HG03097 (cell line): Measurements from ENCODE around the gene ZBTB9.

Experiments used
- ATAC-seq: cut with Tn5 transposase; IDR thresholded peaks from one replicate; pipeline ENCODE4 v1.9.1; 2021; ENCODE audit not compliant: unreplicated experiment, low FRiP score

Gene ZBTB9, protein sequence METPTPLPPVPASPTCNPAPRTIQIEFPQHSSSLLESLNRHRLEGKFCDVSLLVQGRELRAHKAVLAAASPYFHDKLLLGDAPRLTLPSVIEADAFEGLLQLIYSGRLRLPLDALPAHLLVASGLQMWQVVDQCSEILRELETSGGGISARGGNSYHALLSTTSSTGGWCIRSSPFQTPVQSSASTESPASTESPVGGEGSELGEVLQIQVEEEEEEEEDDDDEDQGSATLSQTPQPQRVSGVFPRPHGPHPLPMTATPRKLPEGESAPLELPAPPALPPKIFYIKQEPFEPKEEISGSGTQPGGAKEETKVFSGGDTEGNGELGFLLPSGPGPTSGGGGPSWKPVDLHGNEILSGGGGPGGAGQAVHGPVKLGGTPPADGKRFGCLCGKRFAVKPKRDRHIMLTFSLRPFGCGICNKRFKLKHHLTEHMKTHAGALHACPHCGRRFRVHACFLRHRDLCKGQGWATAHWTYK

DNA sequence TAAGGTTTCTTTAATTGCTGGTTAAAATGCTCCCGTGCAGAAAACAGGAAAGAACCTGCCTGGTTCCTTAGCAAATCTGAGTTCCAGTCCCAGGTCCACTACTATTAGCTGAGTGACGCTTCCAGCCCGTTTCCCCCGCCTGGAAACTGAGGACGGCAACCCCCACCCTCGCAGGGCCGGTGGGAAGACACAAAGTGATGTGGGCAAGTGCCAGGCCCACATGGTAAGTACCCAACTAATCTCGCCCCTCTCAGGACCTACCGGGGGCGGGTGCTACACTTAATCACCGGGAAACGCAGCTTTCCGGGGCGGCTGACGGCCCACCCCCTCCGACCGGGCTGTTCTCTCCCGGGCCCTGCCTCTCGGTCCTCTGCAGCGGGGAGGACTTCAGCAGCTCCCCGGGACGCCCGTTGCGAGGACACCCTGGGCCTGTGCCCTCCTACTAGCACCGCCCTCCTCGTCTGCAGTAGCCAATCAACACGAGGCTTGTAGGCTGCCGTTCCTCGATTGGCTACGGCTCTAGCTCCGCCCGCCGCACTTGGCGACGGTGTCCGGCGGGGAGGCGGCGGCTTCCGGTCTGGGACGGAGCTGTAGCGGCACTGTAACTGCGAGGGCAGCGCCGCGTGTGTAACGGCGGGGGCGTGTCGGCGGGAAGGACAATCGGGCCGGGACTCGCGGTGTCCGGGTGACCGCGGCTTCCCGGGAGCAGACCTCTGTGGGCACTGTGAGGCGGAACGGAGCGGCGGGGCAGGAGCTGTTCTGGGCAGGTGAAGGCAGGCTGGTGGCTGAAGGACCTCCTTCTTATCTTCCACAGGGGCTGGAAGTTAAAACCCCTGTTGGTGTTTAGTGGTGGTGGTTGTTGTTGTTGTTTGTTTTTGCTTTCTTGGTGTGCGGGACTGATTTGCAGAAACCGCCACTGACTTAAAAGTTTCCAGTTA, at the start of gene ZBTB9:
Gene ZBTB9 (plus strand): TSS at position 568 of the 938 bp plus-strand sequence. CDS start 525 bp downstream, outside the sequence.
- peak; percentile 95 for ATAC-seq

DNA sequence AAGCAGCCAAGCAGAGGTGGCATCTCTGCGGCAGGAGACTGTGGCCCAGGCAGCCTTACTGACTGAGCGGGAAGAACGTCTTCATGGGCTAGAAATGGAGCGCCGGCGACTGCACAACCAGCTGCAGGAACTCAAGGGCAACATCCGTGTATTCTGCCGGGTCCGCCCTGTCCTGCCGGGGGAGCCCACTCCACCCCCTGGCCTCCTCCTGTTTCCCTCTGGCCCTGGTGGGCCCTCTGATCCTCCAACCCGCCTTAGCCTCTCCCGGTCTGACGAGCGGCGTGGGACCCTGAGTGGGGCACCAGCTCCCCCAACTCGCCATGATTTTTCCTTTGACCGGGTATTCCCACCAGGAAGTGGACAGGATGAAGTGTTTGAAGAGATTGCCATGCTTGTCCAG, 49.5 kb upstream of the ZBTB9 start:
- no peak for ATAC-seq

DNA sequence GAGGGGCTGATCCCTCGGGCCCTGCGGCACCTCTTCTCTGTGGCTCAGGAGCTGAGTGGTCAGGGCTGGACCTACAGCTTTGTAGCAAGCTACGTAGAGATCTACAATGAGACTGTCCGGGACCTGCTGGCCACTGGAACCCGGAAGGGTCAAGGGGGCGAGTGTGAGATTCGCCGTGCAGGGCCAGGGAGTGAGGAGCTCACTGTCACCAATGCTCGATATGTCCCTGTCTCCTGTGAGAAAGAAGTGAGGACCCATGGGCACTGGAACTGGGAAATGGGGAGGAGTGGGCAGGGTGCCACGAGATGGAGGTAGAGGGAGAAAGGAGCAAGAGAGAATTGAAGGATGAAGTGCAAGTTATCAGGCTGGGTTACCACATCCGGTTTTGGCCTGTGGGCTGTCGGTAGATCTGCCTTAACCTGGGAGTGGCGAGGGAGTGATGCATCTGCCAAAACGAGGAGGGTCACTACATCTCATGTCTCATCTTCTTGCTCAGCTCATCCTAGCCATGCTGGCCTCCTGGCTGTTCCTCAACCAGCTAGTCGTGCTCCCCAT, 48.9 kb upstream of the ZBTB9 start:
- no peak for ATAC-seq

DNA sequence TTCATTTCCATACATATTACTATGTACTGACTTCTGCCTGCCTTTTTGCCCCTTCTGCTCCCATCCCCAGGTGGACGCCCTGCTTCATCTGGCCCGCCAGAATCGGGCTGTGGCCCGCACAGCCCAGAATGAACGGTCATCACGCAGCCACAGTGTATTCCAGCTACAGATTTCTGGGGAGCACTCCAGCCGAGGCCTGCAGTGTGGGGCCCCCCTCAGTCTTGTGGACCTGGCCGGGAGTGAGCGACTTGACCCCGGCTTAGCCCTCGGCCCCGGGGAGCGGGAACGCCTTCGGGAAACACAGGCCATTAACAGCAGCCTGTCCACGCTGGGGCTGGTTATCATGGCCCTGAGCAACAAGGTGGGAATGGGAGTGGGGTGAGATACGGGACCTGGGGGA, 48.2 kb upstream of the ZBTB9 start:
- no peak for ATAC-seq

DNA sequence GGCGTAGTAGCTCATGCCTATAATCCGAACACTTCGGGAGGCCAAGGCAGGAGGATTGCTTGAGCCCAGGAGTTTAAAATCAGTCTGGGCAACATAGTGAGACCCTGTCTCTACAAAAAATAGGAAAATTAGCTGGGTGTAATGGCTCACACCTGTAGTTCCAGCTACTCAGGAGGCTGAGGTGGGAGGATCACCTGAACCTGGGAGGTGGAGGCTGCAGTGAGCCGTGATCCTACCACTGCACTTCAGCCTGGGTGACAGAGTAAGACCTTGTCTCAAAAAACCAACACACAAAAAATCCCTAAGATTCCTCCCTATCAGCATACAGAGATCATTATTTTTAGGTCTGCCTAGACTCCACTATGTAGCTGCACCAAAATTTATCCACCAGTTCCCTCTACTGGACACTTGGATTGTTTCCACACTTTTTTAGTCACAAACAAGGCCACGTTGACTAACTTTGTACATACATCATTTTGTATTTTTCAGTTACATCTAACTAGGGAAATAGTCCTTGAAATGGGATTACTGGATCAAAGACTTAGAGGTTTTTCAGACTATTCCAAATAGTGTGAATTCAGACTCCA, 47.2 kb upstream of the ZBTB9 start:
- no peak for ATAC-seq

DNA sequence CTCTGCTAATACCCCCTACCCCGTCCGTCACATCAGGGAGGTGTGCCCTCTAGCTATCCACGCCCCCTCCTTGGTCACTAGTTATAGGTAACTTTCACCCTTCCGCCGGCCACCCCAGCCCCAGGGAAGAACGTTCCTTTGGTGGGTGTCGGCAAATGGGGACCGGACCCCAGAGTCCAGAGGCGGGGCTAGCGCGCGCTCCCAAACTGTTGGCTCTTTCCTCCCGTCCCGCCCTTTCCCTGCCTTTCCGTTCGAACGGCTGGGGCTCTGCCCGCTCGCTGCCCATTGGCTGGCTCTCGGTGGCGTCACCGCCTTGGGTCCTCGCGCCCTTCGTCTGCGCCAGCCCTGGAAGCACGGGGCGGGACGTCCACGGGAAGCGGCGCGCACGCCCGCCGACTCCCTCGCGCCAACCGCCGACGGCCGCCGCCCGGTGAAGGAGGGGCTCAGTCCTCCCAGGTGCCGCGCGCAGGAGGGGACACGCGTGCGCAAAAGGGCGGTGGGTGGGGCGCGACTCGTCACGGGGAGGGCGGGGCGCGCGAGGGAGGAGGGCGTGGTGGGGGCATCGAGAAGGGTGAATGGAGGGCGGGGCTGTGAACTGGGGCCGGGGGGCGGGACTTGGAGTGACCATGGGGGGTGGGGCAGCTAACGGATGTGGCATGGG, 44.2 kb upstream of the ZBTB9 start:
- ATAC-seq, result peak; percentile 66

DNA sequence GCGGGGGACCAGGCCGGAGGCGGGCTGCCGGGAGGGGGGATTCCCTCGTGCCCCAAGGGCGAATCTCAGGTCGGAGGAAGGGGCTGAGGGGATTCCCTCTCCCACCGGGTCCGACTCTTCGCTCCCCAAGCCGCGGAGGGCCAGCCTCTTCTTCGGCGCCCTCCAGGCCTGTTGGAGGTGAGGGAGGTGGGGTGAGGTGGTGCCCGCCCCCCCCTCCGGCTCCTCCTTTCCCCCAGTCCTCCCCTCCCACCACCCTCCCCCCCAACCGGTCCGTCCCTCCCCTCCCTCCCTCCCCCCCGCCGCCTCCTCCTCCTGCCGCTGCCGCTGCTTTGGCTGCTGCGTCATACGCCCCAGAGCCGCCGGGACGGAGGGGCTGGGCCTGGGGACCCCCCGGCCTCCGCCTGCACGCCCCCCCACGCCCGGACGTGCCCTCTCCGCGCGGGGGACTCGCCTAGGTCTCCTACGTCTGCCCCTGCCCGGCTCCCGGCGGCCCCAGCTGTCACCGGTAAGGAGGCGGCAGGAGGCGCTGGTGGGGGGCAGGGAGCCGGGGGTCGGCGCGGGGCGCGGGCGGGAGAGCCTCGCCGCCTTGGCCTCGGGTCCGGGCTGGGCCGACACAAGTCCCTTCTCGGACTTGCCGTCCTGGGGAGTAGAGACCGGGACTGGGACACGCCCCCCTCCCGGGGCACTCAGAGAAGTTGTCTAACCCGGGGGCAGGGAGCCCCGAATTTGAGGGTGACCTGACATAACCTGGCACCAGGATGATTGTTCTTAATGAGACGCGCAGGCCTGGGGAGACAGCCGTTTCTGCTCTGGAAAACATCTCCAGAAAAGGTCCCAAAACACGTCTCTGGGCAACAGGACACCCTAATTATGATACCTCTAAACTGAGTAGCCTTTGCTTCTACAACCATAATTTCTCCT, 43.4 kb upstream of the ZBTB9 start, which contains the start of gene PHF1:
Gene PHF1 (plus strand): TSS at position 304 of the 921 bp plus-strand sequence. CDS start 1,250 bp downstream, outside the sequence.
- peak; percentile 26 for ATAC-seq

DNA sequence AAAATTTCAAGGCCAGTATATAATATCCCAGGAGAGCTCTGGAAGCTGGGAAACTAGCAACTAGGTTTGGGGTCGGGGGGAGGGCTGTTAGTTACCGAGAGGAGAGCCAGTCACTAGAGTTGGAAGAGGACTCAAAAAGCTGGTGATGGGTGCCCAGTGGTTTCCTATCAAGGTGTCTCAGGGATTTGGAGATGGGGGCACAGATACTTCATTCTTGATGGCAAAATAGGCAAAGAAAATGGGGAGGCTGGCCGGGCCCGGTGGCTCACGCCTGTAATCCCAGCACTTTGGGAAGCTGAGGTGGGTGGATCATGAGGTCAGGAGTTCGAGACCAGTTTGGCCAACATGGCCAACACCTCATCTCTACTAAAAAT, 42.8 kb upstream of the ZBTB9 start:
- no peak for ATAC-seq

DNA sequence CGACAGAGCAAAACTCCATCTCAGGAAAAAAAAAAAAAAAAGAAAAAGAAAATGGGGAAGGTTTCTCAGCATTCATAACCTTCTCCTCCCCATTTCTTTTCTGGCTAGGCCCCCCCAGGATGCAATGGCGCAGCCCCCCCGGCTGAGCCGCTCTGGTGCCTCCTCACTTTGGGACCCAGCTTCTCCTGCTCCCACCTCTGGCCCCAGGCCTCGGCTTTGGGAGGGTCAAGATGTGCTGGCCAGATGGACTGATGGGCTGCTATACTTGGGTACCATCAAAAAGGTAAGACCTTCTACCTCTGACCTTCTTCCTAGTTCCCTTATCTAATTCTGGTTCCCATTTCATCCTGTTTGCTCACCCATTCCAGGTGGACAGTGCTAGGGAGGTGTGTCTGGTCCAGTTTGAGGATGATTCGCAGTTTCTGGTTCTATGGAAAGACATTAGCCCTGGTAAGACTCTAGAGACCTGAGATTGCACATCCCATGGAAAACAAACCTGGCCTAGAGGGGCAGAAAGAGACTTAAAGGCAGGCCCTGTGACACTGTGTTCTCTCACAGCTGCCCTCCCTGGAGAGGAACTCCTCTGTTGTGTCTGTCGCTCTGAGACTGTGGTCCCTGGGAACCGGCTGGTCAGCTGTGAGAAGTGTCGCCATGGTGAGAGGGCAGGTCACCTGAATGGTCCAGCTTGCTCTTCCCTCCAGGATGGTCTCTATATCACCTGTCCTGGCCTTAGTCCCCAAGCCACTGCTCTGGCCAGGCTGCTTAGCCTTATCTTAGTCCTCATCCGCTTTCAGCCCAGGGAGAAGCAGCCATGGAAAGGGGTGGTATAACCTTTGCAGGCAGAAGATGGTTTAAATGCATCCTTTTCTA, 42.0 kb upstream of the ZBTB9 start:
- no peak for ATAC-seq

DNA sequence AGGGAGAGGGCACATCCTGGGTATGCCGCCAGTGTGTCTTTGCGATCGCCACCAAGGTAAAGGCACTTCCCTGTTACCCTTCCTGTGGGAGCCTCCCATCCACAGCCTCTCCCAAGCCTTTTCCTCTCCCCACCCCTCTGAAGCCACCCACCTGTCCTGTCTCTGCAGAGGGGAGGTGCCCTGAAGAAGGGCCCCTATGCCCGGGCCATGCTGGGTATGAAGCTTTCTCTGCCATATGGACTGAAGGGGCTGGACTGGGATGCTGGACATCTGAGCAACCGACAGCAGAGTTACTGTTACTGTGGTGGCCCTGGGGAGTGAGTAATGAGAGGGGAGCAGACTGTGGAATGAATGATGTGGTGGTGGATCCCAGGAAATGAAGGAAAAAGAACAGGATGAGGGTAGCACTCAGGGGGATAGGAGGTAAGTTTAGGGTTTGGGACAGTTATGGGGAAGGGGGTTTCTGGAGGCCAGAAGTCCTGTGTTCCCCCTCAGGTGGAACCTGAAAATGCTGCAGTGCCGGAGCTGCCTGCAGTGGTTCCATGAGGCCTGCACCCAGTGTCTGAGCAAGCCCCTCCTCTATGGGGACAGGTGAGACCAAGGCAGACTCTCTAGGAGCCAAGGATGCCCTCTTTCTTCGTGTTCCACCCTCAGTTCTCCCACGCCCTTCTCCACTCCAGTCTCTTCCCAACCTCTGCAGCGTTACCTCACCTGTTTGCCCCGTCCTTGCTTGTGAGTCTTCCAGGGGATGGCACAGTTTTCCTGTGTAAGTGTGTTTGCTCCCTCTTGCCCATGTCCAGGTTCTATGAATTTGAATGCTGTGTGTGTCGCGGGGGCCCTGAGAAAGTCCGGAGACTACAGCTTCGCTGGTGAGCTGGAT, 40.9 kb upstream of the ZBTB9 start:
- no peak for ATAC-seq

DNA sequence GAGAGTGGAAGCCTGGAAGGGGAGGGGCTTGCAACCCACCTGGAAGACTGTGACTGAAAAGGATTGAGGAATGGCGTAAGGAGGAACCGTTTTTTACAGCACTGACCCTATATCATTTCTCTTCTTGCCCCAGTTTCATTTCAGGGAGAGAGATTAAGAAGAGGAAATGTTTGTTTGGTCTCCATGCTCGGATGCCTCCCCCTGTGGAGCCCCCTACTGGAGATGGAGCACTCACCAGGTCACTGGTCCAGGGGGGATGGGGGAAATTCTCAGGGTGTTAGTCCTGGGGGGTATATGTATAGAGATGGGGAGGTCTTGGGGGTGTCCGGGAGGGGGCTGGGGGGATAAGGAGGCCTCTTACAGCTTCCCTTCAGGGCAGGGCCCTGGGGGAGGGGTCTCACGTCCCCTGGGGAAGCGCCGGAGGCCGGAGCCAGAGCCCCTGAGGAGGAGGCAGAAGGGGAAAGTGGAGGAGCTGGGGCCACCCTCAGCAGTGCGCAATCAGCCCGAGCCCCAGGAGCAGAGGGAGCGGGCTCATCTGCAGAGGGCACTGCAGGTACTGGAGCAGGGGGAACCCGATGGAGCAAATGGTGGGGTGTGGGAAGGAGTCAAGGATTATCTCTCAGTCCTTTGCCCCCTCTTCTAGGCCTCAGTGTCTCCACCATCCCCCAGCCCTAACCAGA, 39.6 kb upstream of the ZBTB9 start:
- no peak for ATAC-seq

DNA sequence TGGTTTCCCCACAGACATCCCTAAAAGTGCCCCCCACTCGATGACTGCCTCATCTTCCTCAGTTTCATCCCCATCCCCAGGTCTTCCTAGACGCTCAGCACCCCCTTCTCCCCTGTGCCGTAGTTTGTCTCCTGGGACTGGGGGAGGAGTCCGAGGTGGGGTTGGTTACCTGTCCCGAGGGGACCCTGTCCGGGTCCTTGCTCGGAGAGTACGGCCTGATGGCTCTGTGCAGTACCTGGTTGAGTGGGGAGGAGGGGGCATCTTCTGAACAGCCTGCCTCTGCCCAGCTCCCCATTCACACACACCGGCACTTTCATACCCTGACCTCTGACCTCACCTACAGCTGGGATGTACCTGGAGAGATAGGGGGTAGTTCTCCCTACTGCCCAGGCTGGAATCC, 38.5 kb upstream of the ZBTB9 start:
- ATAC-seq, result no peak

DNA sequence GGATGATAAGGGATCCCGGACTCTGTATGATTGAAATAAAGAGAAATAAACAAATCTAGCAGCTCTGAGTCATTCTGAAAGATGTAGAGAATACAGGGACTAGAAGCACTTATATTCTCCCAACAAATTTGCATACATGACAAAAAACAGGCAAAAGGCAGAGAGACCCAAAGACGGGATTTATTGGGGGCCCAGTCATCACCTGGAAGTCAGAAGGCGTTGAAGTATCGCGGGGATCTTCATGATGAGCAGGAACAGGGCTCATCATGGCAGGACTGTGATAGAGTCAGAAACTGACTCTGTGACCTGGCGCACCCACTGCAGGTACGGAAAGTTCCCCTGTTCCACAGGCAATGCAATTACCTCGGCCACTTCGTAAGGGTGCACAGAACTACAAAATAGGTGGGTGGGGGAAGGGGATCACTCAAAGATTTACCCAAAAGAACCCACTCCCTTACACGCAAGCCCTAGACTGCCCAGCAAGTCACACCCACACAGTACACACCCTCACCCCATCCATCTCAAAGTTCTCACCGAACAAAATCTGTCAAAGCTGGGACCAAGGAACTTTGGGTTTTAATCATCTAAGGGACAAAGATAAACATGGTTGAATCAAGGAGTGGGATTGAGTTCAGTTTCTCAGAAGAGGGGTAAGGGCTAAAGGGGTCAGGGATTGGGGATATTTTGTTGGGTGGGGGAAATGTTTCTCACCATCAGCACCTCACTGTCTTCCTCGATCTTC, 37.8 kb upstream of the ZBTB9 start:
- ATAC-seq, result no peak

DNA sequence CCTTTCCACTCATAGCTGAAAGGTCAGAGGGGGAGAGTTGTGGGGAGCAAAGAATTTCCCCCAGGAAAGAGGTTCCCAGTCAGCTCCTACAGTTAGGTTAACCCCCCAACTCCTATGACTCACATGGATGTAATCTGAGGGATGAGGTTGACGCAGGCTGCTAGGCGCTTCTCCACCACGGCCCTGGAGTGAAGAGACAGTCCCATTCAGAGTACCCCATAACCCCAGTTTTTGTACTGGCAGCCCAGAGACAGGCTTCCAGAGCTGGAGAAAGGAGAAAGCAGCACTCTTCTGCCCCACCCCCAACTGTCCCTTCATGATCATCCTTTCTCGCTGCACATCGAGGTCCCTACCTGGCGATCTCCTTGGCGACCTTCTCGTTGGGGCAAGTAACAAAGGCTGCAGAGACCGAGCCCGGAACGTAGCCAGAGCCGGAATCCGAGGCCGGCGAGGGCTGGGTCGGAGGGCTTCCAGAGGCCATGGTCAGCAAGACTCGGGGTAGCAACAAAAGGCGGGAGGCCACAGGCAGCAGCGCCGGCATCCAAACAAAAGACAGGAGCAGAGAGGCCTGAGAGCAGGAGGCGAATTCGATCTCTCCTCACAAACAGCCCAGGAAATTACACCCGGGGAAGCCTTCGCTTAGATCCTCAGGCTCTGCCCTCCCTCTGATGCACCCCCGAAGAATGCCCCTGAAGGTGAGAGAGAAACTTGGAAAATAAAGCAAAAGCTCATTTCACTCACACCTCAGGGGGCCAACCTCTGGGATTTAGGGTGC, 37.1 kb upstream of the ZBTB9 start:
- ATAC-seq, result no peak
